ENCODE measurements around the gene KIF3A. TPM values are rescaled to one million over a fixed set of nuclear protein-coding genes. Genes with fewer than 3 reads are reported as not detected.

KIF3A gene
- total and polyA plus RNA-seq, 12 donors, result 4.1 to 42.0 (median 10.6) TPM

- no peak overlapping the region for H3K4me3 ChIP-seq
- no peak for TF ChIP-seq CTCF (IDR thresholded peaks at IDR 0.05)
- no peak for TF ChIP-seq POLR2A (IDR thresholded peaks at IDR 0.05)
- 75 to 77% (median 76%) methylated on average over 2 of the region's 2 CpGs for WGBS, 4 donors
- intact Hi-C loops (cut with DNase I), result no loop called here
- H3K27ac ChIP-seq, result no peak overlapping the region
- H3K36me3 ChIP-seq (replicated peaks in 1 of 2), result no peaks in the 10 kb centered on the region
- H3K9me3 ChIP-seq (replicated peaks in 1 of 3), result no peaks in the 10 kb centered on the region
- no peaks in the 10 kb centered on the region for H3K27me3 ChIP-seq
- H3K4me1 ChIP-seq (replicated peaks in 1 of 2), result peaks cover 5 to 6% of the 10 kb centered on the region in 2 donors
- DNase-seq, result no peak
Measured at GRCh38 chr5:132734687-132735086, 2.7 kb downstream of the KIF3A start.

- intact Hi-C loops (cut with DNase I), result no loop called here
- no peaks in the 10 kb centered on the region for H3K27me3 ChIP-seq
- no peaks in the 10 kb centered on the region for H3K36me3 ChIP-seq (replicated peaks in 1 of 2)
- DNase-seq, result no peak
- peaks cover 5 to 6% of the 10 kb centered on the region in 2 donors for H3K4me1 ChIP-seq (replicated peaks in 1 of 2)
- 71 to 83% (median 77%) methylated on average over 2 of the region's 2 CpGs for WGBS, 4 donors
- no peak overlapping the region for H3K27ac ChIP-seq
- TF ChIP-seq CTCF (IDR thresholded peaks at IDR 0.05), result no peak
- no peak for TF ChIP-seq POLR2A (IDR thresholded peaks at IDR 0.05)
- no peak overlapping the region for H3K4me3 ChIP-seq
- H3K9me3 ChIP-seq (replicated peaks in 1 of 3), result no peaks in the 10 kb centered on the region
Measured at GRCh38 chr5:132733499-132734148, 3.7 kb downstream of the KIF3A start.

GRCh38 chr5:132729896-132730295 is 7.5 kb downstream of the KIF3A start:
- Histone ChIP-seq H3K4me3 (no peak overlapping the region), H3K9me3 (replicated peaks in 1 of 3) (no peaks in the 10 kb centered on the region), H3K4me1 (replicated peaks in 1 of 2) (no peaks in the 10 kb centered on the region), H3K27ac (no peak overlapping the region), H3K36me3 (replicated peaks in 1 of 2) (no peaks in the 10 kb centered on the region), H3K27me3 (no peaks in the 10 kb centered on the region)
- 89 to 96% (median 95%) methylated on average over 7 to 10 of the region's 10 CpGs for WGBS, 4 donors
- intact Hi-C loops (cut with DNase I), result no loop called here
- TF ChIP-seq POLR2A (IDR thresholded peaks at IDR 0.05), result no peak
- no peak for DNase-seq

GRCh38 chr5:132725745-132726144 is 11.6 kb downstream of the KIF3A start:
- intact Hi-C loops (cut with DNase I), result no loop called here
- Histone ChIP-seq H3K36me3 (replicated peaks in 1 of 2) (no peaks in the 10 kb centered on the region), H3K27me3 (no peaks in the 10 kb centered on the region), H3K4me1 (replicated peaks in 1 of 2) (no peaks in the 10 kb centered on the region), H3K4me3 (no peak overlapping the region), H3K27ac (no peak overlapping the region), H3K9me3 (replicated peaks in 1 of 3) (peaks cover 0 to under 1% (median 0%) of the 10 kb centered on the region in 3 donors)
- TF ChIP-seq CTCF (IDR thresholded peaks at IDR 0.05), result no peak
- TF ChIP-seq POLR2A (IDR thresholded peaks at IDR 0.05), result no peak
- no peak for DNase-seq
- 92 to 98% (median 94%) methylated on average over 2 of the region's 2 CpGs for WGBS, 4 donors
